Activated CD4-positive, CD25-positive, alpha-beta regulatory T cell treated with anti-CD3 and anti-CD28 coated beads, Interleukin-2, amount 50 U/mL, for 72 hours (primary cell): ENCODE measurements around the gene COPS4.
A peak's percentile ranks its signal among the peaks of the same experiment; 100 is the strongest.
"Not testable (repeated sequence)": the region's sequence is repeated elsewhere in the genome, so short reads cannot be mapped to it uniquely, and the experiment has no call there.

ENCODE experiments used
- DNase-seq: peaks from one replicate; pipeline ENCODE4 v3.0.0; 2021

COPS4 gene

DNA sequence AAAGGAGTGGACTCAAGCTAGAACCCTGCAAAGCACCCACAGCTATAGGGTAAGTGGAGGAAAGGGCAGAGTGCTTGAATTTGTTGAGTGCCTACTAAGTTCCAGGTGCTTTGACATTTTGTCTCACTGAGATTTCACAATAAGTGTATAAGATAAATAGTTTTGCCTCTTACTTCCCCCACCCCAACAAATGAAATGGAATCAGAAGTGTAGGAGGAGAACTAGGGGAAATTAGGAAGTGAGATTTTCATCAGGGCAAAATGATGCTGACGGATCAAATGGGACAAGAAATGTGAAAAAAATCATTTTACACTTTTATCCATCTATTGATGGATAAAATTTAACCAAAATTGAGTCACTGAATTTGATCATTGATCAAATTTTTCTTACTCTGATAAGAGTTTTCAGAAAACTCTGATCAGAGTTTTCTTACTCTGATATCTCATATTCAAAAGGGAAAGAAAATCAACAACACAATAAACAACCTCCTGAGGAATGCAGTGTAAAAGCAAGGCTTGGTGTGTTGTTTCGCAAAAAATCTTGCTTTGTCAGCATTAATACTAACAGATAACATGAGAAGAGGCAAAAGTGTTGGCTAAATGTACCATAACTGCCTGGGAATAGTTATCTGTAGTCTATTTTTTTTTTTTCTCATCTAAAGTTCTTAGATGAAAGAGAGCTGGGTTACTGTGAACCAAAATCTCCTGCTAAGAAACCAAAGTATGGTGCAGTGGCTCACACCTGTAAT is 54.6 kb downstream of the COPS4 start:
- DNase-seq: no peak

DNA sequence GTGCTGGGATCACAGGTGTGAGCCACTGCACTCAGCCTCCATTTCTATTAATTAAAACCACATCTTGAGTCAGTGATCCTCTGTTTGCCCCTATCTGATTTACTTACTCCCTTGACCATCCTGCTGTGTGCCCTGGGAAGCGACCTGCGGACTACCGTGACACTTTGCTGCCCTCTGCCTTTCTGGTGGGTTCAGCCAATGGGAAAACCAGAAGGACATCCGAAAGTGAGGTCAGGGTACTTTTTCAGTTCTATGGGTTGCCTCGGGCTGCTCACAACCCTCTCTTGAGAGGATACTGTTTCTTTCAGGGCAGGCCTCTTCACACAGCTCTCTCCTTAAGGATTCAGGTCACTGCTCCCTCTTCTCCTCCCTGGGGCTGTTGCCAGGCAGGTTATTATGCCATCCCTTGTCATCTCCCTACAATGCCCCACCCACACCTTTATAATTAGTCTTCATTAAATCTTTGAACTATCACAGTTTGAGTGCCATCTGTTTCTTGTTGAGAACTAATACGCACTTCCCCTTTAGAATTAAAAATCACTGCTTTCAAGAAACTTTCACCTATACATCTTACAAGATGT is 58.2 kb downstream of the COPS4 start:
- DNase-seq: no peak

DNA sequence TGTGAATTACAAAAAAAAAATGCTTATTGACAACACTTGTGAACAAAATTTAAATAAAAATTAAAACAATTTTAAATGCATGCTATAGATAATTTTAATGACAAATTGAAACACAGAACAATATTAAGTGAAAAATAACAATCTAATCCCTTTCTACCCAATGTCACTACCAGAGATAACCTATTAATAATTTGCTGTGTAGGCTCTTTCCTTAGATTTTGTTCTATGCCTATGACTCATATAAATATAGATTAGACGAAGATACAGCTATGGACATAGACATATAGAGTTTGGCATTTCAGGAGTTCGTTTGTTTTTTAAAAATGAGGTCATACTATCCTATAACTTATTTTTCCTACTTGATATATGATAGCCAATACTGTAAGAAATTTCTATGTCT is 61.4 kb downstream of the COPS4 start:
- no peak for DNase-seq

GRCh38 chr4:83104991-83105390 is 70.0 kb downstream of the COPS4 start:
- DNase-seq: no peak

DNA sequence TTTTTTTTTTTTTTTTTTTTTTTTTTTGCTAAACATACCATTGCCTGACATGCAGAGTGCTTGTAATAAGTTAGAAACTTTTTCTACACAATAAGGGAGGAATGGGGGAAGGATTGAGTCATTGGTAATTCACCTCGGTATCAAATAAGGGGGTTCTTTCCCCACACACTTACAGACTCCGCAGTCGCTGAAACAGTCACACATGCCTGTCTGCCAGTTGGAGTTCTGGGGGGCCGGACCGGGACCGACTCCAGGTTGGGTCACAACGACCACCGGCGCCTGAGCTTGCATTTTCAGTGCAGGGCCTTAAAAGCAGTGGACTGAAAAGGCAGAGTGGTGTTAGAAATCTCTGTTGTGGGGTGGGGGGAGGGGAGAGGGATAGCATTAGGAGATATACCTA is 72.6 kb downstream of the COPS4 start:
- no peak for DNase-seq

- no peak for DNase-seq
Observed at GRCh38 chr4:83108101-83108861, 73.3 kb downstream of the COPS4 start.

DNA sequence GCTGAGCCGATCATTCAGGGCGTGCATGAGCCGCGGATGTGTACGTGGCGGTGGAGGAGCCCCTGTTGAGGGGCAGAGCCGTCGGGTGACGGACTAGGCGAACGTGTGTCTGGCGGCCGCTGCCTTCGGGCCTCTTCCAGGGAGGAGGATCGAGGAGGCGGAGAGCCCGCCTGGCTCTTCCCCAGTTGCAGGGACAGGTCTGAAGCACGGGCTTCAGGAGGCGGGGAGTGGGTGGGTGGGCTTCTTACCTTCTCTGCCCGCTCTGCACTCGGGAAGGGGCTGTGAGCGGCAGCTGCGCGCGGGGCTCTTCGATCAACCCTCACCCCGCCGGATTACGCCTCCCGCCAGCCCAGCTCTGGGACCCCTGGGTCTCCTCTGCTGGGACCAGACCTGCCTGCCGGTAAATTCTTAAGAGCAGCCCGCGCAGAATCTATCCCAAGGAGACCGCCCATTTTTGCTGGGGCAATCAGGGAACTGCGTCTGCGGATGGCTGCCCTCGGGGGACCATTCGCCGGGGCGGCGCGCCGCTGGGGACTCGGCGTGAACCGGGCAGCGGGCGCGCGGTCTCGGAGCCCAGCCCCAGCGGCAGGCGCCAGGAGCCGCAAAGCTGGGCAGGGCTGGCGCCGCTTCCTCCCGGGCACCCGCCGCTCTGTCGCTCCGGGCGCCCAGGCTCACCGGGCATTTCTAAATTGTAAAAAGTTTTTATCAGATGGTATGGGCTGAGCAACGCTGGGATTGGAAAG is 74.7 kb downstream of the COPS4 start:
- DNase-seq: peak; percentile 61

- peak; percentile 85 for DNase-seq
Observed at GRCh38 chr4:83110223-83110945, 75.4 kb downstream of the COPS4 start.

- no peak for DNase-seq
Observed at GRCh38 chr4:83110970-83111750, 76.2 kb downstream of the COPS4 start.

GRCh38 chr4:83111751-83112141 is 76.8 kb downstream of the COPS4 start:
- DNase-seq: not testable (repeated sequence)

DNA sequence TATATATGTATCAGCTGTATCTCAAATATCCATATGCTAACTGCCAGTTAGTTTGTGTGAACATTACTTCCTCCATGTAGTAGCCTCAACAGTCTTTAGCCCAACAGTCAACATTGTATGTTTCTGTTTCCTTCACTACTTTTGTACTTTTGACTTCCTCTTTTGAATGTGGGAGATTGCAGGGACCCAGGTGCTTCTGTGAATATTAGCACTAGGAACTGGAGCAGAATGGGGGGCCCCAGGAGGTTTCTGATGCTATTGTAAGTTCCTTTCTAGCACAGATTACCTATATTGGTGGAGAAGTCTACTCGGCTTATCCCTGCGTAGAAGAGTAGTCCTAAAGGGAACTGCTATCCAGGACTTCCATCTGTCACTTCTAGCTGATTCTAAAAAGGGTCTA is 77.2 kb downstream of the COPS4 start:
- DNase-seq: no peak

GRCh38 chr4:83112678-83113428 is 77.9 kb downstream of the COPS4 start:
- no peak for DNase-seq

DNA sequence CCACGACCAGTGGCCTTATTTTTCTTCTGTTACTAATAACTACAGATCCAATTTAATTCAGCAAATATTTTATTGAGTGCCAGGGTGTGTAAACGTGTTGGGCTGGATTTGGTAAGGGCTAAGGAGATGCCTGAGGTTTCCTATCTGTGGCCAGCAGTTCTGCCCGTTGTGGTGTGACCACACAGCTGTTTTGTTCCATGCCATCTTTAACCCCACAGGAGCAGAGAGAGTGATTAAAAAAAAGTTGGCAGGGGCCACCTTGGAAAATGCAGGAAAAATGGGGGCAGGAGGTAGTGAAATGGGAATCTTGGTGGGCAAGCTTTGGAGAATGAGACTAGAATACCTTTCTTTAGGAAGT is 78.4 kb downstream of the COPS4 start:
- no peak for DNase-seq

GRCh38 chr4:83114576-83114975 is 79.6 kb downstream of the COPS4 start, which contains the start of gene PLAC8:
Gene PLAC8, minus strand, starts transcription at chr4:83114729. Its CDS starts 6,808 bp downstream, at chr4:83107921.
- no peak for DNase-seq

DNA sequence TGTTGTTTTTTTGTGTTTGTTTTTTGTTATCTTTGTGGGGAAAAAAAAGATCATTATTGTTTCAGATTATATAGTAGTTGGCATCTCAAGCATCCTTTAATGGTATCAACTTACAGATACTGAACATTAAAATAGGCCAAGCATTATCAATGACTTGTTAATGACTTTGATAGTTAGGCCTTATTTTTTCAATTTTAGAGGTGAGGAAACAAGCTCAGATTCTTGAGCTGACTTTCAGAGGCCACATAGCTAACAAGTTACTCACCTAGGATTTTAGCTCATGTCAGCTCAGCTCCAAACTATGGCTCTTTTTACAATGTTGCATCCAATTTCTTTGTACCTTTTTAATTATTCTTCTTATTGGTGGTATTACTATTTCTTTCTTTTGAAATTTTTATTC is 80.0 kb downstream of the COPS4 start:
- no peak for DNase-seq

DNA sequence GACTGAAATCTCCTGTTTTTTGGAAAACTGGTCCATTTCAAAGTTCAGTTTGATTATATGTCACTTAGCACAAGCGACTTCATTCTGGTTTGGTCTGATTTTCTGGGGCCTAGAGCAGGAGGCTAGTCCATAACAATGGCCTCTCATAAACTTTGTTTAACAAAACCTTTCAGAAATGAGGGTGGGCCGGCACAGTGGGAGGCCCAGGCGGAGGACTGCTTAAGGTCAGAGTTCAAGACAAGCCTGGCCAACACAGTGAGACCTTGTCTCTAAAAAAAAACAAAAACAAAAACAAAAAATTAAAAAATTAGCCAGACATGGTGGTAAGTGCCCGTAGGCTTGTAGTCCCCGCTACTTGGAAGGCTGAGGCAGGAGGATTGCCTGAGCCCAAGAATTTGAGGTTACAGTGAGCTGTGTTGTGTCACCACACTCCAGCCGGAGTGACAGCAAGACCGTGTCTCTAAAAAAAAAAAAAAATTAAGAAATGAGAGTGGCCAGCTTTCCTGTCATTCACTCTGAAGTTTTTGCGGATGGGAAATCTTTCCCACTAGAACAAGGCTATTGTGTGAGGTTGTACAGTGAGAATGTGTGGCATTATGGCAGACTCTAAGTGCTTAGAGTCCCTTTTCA is 80.8 kb downstream of the COPS4 start:
- DNase-seq: no peak

DNA sequence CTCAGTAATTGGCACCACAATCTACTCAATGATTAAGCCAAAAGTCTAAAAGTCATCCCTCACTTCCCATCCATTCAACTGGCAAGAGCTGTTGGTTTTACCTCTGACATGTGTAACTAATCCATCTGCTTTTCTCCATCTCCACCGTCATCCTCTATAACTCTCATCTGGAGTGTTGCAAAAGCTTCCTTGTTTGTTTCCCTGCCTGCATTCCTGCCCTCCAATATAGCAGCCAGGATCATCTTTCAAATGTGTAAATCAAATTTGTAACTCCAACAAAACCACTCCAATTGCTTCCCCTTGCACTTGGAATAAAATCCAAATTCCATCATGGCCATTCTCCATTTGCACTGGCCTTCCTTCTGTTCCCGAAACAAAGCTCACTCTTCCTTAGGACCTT is 83.9 kb downstream of the COPS4 start:
- DNase-seq: no peak

DNA sequence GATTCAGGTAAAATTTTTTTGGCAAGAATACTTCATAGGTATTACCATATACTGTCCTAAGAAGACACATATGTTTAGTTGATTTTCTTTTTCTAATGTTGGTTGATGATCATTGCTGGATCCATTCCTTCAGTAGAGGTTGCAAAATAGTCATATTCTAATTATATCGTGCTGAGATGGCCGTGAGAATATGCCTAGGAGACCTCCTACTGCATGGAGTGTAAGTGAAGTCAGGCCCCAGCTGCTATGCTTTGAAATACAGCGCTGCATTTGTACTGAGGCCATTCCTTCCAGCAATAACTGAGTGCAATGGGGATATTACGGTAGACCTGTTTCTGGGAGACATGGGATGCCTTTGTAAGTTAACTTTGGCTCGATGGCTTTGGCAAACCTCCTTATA is 86.3 kb downstream of the COPS4 start:
- no peak for DNase-seq

DNA sequence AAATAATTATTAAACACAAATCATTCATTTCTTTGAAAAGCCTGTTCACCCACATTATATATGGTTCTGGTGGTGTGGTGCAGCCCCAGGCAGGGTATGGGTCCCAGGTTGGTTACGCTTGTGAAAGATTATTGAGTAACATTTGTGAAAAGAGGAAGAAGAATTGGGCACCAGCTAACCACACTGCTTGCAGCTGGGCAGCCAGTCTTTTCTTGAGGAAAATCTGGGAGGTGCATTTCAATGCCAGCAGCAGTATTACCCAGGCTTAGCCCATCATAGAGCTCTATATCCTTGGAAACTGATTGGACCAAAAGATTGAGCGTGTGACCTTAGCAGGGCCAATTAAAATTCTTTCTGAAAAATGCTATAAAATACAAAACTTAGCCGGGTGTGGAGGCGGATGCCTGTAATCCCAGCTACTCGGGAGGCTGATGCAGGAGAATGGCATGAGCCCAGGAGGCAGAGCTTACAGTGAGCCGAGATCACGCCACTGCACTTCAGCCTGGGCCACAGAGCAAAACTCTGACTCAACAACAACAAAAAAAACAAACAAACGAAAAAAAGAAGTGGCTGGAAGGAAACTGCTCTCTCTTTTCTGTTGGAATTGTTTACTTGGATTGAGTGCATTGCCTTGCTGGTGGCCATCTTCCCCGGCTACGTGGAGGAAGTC is 89.3 kb downstream of the COPS4 start:
- no peak for DNase-seq
